IPS DF 6.9 (cell line): ENCODE measurements around the gene HIVEP2.

Experiments
- DNase-seq: peaks from one replicate; pipeline ENCODE4 v3.0.0-alpha.2; 2013; ENCODE audit warnings: low read depth, low spot score
- H3K27ac ChIP-seq: one replicate; pipeline ENCODE4 v1.5.1; 2013; ENCODE audit warnings: low read length, control low read depth
- H3K27me3 ChIP-seq: 2 replicates; pipeline ENCODE4 v1.6.1; 2013; ENCODE audit warnings: mild to moderate bottlenecking, low read length; ENCODE audit not compliant: control insufficient read depth, insufficient read depth
- H3K36me3 ChIP-seq: 2 replicates; pipeline ENCODE4 v1.6.1; 2013; ENCODE audit warnings: low read length; ENCODE audit not compliant: control insufficient read depth, insufficient read depth
- H3K4me1 ChIP-seq: 2 replicates; pipeline ENCODE4 v1.6.1; 2013; ENCODE audit warnings: low read length; ENCODE audit not compliant: control insufficient read depth, insufficient read depth
- H3K4me3 ChIP-seq: 2 replicates; pipeline ENCODE4 v1.5.1; 2013; ENCODE audit warnings: mild to moderate bottlenecking, low read length
- H3K9me3 ChIP-seq: 2 replicates; pipeline ENCODE4 v1.6.1; 2013; ENCODE audit warnings: low read length, inconsistent platforms; ENCODE audit not compliant: control insufficient read depth, insufficient read depth
- WGBS: extraction: QIAGEN DNeasy Blood & Tissue Kit; methylation state at CpG from one replicate; pipeline ENCODE4 v1.1.7; 2013; ENCODE audit warnings: mixed read lengths, missing lambda C conversion rate; ENCODE audit not compliant: insufficient read length, insufficient coverage; 5-methylcytosine and 5-hydroxymethylcytosine counted together

The HIVEP2 gene

DNA sequence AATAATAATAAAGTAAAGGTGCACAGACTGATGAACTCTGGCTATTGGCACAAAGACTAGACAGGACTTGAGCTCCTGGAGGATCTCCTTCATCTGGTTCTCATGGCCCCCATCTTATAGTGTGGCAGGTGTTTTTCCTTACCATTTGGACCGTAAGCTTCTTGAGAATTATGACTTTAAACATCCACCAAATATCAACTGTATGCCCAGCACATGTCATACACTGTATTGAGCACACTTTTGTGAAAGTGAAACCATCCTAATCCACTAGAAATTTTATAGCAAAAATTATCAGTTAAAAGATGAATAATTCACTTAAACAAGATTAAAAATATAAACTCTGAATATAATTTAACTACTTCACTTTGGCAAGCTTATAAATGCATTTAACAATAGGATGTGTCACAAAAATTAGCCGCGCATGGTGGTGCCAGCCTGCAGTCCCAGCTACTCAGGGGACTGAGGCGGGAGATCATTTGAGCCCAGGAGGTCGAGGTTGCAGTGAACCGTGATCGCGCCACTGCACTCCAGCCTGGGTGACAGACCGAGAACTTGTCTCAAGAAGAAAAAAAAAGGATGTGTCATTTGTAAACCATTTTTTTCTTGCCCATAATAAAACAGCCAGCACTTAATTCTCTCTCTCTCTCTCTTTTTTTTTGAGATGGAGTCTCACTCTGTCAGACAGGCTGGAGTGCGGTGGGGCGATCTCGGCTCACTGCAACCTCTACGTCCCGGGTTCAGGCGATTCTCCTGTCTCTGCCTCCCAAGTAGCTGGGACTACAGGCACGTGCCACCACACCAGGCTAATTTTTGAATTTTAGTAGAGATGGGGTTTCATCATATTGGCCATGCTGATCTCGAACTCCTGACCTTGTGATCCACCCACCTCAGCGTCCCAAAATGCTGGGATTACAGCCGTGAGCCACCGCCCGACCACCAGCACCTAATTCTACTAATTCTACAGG is 9.1 kb downstream of the HIVEP2 start:
- Histone ChIP-seq H3K36me3 (no peaks in the 10 kb centered on the region), H3K4me3 (no peak overlapping the region), H3K4me1 (no peaks in the 10 kb centered on the region), H3K27ac (no peak overlapping the region), H3K27me3 (no peaks in the 10 kb centered on the region), H3K9me3 (no peaks in the 10 kb centered on the region)
- WGBS, result no CpG with 5 or more reads among the region's 21 CpGs
- DNase-seq, result no peak

DNA sequence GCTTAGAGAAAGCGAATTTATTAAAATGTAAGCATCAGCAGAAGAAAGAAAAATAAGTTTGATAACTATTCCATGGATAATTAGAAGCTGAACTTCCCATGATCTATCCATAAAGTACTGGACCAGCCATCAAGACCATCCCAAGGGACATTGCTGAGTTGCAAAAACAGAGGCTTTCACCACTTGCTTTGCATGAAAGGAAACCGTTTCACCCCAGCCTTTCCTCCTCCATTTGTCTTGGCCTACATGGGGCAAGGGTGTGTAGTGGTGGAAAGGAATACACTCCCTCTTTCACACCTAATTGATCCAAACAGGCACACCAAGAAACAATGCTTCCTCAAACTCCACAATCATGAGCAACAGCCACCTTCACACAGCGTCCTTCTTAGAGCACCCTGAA is 10.4 kb downstream of the HIVEP2 start:
- H3K4me1 ChIP-seq, result no peaks in the 10 kb centered on the region
- no peaks in the 10 kb centered on the region for H3K9me3 ChIP-seq
- no peaks in the 10 kb centered on the region for H3K36me3 ChIP-seq
- no peak overlapping the region for H3K4me3 ChIP-seq
- DNase-seq, result no peak
- no peak overlapping the region for H3K27ac ChIP-seq
- WGBS, result no CpG with 5 or more reads among the region's 3 CpGs
- H3K27me3 ChIP-seq, result no peaks in the 10 kb centered on the region

GRCh38 chr6:142934106-142934505 is 10.9 kb downstream of the HIVEP2 start:
- no peak for DNase-seq
- Histone ChIP-seq H3K4me1 (no peaks in the 10 kb centered on the region), H3K27ac (no peak overlapping the region), H3K4me3 (no peak overlapping the region), H3K9me3 (no peaks in the 10 kb centered on the region), H3K36me3 (no peaks in the 10 kb centered on the region), H3K27me3 (no peaks in the 10 kb centered on the region)

GRCh38 chr6:142933701-142934100 is 11.3 kb downstream of the HIVEP2 start:
- DNase-seq, result no peak
- H3K36me3 ChIP-seq, result no peaks in the 10 kb centered on the region
- H3K27ac ChIP-seq, result no peak overlapping the region
- H3K4me1 ChIP-seq, result no peaks in the 10 kb centered on the region
- H3K4me3 ChIP-seq, result no peak overlapping the region
- no peaks in the 10 kb centered on the region for H3K9me3 ChIP-seq
- no peaks in the 10 kb centered on the region for H3K27me3 ChIP-seq

DNA sequence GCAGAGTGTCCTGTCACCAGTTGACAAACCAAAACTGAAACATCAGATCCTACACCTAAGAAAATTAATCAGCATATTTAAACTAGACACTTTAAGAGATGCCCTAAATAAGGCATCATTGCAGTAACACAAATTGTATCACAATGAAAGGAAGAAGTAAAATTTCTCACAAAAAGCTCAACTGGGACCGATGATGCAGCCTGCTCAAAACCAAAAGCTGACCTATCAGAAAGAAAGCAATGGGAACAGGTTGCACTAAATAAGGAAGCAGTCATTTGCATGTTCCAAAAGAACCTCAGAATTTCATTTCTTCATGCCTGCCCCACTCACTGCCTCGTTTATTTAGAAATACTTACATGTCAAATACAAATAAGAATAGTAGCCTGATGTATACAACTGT is 12.1 kb downstream of the HIVEP2 start:
- H3K27ac ChIP-seq, result no peak overlapping the region
- no CpG with 5 or more reads among the region's 2 CpGs for WGBS
- DNase-seq, result no peak
- H3K4me1 ChIP-seq, result no peaks in the 10 kb centered on the region
- no peaks in the 10 kb centered on the region for H3K9me3 ChIP-seq
- no peak overlapping the region for H3K4me3 ChIP-seq
- H3K27me3 ChIP-seq, result no peaks in the 10 kb centered on the region
- H3K36me3 ChIP-seq, result no peaks in the 10 kb centered on the region

DNA sequence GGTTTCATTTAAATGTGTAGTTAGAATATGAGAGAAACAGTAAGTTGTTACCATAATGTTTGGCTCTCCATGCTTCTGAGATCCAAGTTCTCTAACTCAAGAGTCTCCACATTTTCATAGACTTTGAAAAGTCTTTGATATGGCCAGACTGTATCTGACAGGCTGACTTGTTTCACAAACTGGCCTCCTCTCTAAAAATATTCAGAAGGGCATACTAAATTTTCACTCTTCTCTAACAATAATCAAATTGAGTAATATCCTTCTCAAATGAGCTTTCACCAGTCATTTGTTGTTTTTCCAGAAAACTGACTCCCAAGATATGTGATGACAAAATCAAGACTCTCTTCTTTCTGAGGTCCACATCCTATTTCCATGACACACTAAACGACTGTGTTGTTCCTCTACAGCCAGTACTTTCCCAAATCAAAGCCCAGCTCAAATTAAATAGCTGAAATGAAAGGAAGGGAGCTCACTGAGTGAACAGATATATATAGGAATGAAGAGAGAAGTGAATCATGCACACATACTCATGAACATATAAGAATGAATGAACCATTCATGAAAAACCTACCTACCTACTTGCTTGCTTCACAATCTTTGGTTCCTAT is 15.1 kb downstream of the HIVEP2 start:
- DNase-seq, result no peak
- no CpG with 5 or more reads among the region's 1 CpG for WGBS
- no peaks in the 10 kb centered on the region for H3K4me1 ChIP-seq

GRCh38 chr6:142927904-142928303 is 17.1 kb downstream of the HIVEP2 start:
- DNase-seq, result no peak
- H3K27me3 ChIP-seq, result no peaks in the 10 kb centered on the region
- no peaks in the 10 kb centered on the region for H3K9me3 ChIP-seq
- no peak overlapping the region for H3K27ac ChIP-seq
- no peaks in the 10 kb centered on the region for H3K36me3 ChIP-seq
- no peak overlapping the region for H3K4me3 ChIP-seq
- WGBS, result no CpG with 5 or more reads among the region's 5 CpGs
- no peaks in the 10 kb centered on the region for H3K4me1 ChIP-seq

More for the DNA sequence above, 15.1 kb downstream of the HIVEP2 start:
- H3K9me3 ChIP-seq, result no peaks in the 10 kb centered on the region
- no peak overlapping the region for H3K4me3 ChIP-seq
- no peak overlapping the region for H3K27ac ChIP-seq
- H3K36me3 ChIP-seq, result no peaks in the 10 kb centered on the region
- no peaks in the 10 kb centered on the region for H3K27me3 ChIP-seq

- Histone ChIP-seq H3K4me3 (peak overlapping the region; percentile 58; the same call in 1 of the 2 replicates), H3K4me1 (no peaks in the 10 kb centered on the region), H3K9me3 (no peaks in the 10 kb centered on the region), H3K36me3 (no peaks in the 10 kb centered on the region), H3K27ac (no peak overlapping the region), H3K27me3 (no peaks in the 10 kb centered on the region)
- WGBS, result no CpG with 5 or more reads among the region's 7 CpGs
- no peak for DNase-seq
Observed at GRCh38 chr6:142927271-142927580, 17.8 kb downstream of the HIVEP2 start.

DNA sequence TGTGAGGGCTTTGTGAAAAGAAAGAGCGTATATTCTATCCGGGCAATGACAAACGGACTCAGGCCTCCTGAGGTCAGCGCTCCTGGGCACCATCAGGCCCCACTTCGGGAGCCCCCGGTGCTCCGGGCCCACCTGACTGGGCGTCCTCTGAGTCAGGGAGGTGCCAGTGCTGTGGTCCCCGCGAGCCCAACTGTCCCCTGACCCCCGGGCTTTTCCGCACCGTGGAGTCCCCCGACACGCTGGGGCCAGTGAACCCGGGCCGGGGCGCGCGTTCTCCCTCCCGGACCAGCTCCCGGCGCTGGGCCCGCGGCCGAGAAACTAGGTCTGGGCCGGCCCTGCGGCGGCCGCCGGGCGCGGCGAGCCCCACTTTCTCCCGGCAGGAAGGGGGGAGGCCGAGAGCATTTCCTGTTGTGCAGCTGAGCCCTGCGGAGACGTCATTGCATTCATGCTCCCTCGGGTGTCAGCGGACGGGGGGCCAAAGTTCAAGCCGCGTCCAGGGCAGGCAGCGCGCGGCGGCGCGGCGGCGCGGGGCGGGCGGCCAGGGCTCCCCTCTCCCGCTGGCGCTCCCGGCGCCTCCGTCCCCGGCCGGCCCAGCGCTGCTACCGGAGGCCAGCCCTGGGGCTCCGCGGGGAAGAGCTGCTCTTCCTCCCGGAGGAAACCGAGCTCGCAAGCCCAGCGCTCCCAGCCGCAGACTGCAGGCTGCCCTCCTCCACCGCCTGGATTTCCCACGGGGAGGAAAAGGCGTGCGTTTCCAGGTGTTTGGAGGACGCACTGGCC is 18.3 kb downstream of the HIVEP2 start:
- Histone ChIP-seq H3K4me1 (no peaks in the 10 kb centered on the region), H3K36me3 (no peaks in the 10 kb centered on the region), H3K27ac (no peak overlapping the region), H3K4me3 (peak overlapping the region; percentile 58; the same call in 1 of the 2 replicates), H3K27me3 (no peaks in the 10 kb centered on the region), H3K9me3 (no peaks in the 10 kb centered on the region)
- no CpG with 5 or more reads among the region's 75 CpGs for WGBS
- DNase-seq, result no peak

DNA sequence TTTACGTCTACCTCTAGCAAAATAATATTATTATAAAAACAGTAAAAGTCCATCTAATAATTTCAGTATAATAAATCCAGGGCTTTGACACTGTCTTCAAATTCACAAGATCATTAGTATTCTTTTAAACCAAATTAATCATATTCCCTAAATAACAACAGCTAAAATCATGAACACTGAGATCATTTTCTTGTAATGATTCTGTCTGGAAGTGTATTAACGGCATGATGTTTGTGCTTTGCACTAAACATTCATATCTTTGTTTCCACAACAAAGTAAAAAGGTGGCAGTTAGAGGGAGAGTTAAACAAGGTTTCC is 18.8 kb downstream of the HIVEP2 start:
- Histone ChIP-seq H3K27me3 (no peaks in the 10 kb centered on the region), H3K36me3 (no peaks in the 10 kb centered on the region), H3K9me3 (no peaks in the 10 kb centered on the region), H3K4me3 (peak overlapping the region; percentile 58; the same call in 1 of the 2 replicates), H3K4me1 (no peaks in the 10 kb centered on the region), H3K27ac (no peak overlapping the region)
- DNase-seq, result no peak
- no CpG with 5 or more reads among the region's 2 CpGs for WGBS
